Measurements from ENCODE around the gene LEMD2. TPM values are rescaled to one million over a fixed set of nuclear protein-coding genes. Genes with fewer than 3 reads are reported as not detected.
A peak's percentile ranks its signal among the peaks of the same experiment; 100 is the strongest.

Gene LEMD2
- total and polyA plus RNA-seq, 2 experiments from 2014 or later: 21.5 to 67.5 TPM

DNA sequence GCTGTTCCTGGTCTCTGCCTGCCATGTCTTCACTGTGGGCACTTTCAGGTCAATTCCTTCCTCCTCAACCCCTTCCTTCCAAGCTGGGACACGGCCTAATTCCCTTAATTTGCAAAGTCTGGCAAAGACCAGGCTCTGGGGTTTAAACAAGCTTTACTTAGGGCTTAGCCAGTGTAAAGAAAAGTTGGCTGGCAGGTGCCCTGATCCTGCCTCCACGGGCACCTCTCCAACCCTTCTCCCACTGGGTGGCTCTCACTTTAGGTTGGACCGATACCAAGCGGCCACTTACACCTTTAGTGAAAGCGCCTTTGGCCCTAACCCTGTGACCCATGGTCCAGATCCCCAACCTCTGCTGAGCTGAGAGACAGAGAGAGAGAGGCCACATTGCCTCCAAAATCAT lies 28.6 kb upstream of the LEMD2 start:
- Histone ChIP-seq H3F3A (ENCODE audit: insufficient read depth) (no peaks in the 10 kb centered on the region), H3K4me3 (no peak overlapping the region), H4K20me1 (ENCODE audit: insufficient read depth) (no peaks in the 10 kb centered on the region), H3K36me3 (ENCODE audit: low read depth) (no peaks in the 10 kb centered on the region), H3K27me3 (replicated peaks; ENCODE audit: insufficient read depth) (no peaks in the 10 kb centered on the region), H3K79me2 (ENCODE audit: insufficient read depth) (no peaks in the 10 kb centered on the region), H3K4me1 (ENCODE audit: insufficient read depth) (no peaks in the 10 kb centered on the region), H3K9me3 (ENCODE audit: low read depth) (no peaks in the 10 kb centered on the region), H3K9me2 (ENCODE audit: insufficient read depth) (no peaks in the 10 kb centered on the region), H3K4me2 (ENCODE audit: unreplicated experiment) (no peak overlapping the region), H2AFZ (no peak overlapping the region), H3K9ac (no peak overlapping the region), H3K27ac (no peak overlapping the region)
- TF ChIP-seq EZH2phosphoT487 (IDR thresholded peaks at IDR 0.05; ENCODE audit: insufficient read depth, low read depth) (no peak), EZH2 (IDR thresholded peaks at IDR 0.05; ENCODE audit: insufficient read depth, poor library complexity, severe bottlenecking) (no peak)
- WGBS, 2 experiments (ENCODE audit: low coverage in 1 of 2, low lambda C conversion rate in 2 of 2, missing lambda C conversion rate in 2 of 2): 39 to 47% methylated on average over 5 of the region's 5 CpGs
- no peak for DNase-seq
- in situ Hi-C loops (cut with MboI): no loop called here

DNA sequence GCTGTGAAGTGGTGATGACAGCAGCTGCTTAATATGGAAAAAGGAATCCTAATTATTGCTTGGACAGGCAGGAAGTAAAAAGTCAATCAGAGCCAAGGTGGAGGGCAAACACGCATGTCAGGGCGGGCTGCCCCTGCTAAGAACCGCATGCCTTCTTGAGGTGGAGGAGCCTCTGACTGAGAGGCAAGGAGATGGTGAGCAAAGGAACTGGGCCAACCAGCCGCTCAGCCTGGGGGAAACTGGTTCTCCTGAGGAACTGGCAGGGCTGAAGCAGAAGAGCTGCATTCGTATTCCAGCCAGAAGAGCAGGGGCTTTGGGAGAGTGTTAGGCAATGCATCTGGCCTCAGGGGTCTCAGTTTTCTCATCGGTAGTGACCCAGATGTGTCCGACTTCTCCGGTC lies 28.0 kb upstream of the LEMD2 start:
- WGBS, 2 experiments (ENCODE audit: low coverage in 1 of 2, low lambda C conversion rate in 2 of 2, missing lambda C conversion rate in 2 of 2): 20 to 27% methylated on average over 8 of the region's 8 CpGs
- Histone ChIP-seq H3K4me2 (ENCODE audit: unreplicated experiment) (no peak overlapping the region), H3K4me3 (no peak overlapping the region), H3K36me3 (ENCODE audit: low read depth) (no peaks in the 10 kb centered on the region), H3K9ac (no peak overlapping the region), H3K79me2 (ENCODE audit: insufficient read depth) (no peaks in the 10 kb centered on the region), H3K27me3 (replicated peaks; ENCODE audit: insufficient read depth) (0 out of 2 replicates have a peak, but pooled peaks cover 2% of the 10 kb centered on the region), H4K20me1 (ENCODE audit: insufficient read depth) (no peaks in the 10 kb centered on the region), H3K27ac (no peak overlapping the region), H2AFZ (no peak overlapping the region), H3F3A (ENCODE audit: insufficient read depth) (no peaks in the 10 kb centered on the region), H3K9me2 (ENCODE audit: insufficient read depth) (no peaks in the 10 kb centered on the region), H3K4me1 (ENCODE audit: insufficient read depth) (no peaks in the 10 kb centered on the region), H3K9me3 (ENCODE audit: low read depth) (no peaks in the 10 kb centered on the region)
- TF ChIP-seq EZH2 (IDR thresholded peaks at IDR 0.05; ENCODE audit: insufficient read depth, poor library complexity, severe bottlenecking) (no peak), EZH2phosphoT487 (IDR thresholded peaks at IDR 0.05; ENCODE audit: insufficient read depth, low read depth) (no peak)
- DNase-seq: no peak
- in situ Hi-C loops (cut with MboI): no loop called here

DNA sequence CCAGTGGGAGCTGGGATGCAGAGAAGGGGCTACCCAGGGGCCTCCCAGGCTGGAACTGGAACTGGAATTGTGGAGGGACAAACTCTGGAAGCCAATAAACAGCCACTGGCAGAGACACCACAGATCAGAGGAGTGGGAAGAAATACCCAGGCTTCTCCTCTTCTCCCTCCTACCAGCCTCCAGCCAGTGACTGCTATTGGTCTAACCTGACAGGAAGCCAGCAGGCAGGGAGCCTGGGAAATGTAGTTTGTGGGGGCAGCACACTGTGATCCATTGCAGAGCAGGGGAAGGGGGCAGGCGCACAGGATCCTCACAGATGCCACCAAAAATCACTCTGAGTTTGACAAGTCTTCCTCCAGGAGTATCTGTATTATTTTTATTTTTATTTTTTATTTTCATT lies 26.9 kb upstream of the LEMD2 start:
- WGBS, 2 experiments (ENCODE audit: low coverage in 1 of 2, low lambda C conversion rate in 2 of 2, missing lambda C conversion rate in 2 of 2): 29 to 44% methylated on average over 1 of the region's 1 CpG
- Histone ChIP-seq H3K4me3 (no peak overlapping the region), H3K79me2 (ENCODE audit: insufficient read depth) (no peaks in the 10 kb centered on the region), H3K4me1 (ENCODE audit: insufficient read depth) (no peaks in the 10 kb centered on the region), H3K27ac (no peak overlapping the region), H3K4me2 (ENCODE audit: unreplicated experiment) (no peak overlapping the region), H3K9me2 (ENCODE audit: insufficient read depth) (no peaks in the 10 kb centered on the region), H3K9me3 (ENCODE audit: low read depth) (no peaks in the 10 kb centered on the region), H4K20me1 (ENCODE audit: insufficient read depth) (no peaks in the 10 kb centered on the region), H3K27me3 (replicated peaks; ENCODE audit: insufficient read depth) (0 out of 2 replicates have a peak, but pooled peaks cover 8% of the 10 kb centered on the region), H3F3A (ENCODE audit: insufficient read depth) (no peaks in the 10 kb centered on the region), H2AFZ (no peak overlapping the region), H3K9ac (no peak overlapping the region), H3K36me3 (ENCODE audit: low read depth) (no peaks in the 10 kb centered on the region)
- peak; percentile 29 for DNase-seq
- TF ChIP-seq EZH2 (IDR thresholded peaks at IDR 0.05; ENCODE audit: insufficient read depth, poor library complexity, severe bottlenecking): no peak
- no peak for TF ChIP-seq EZH2phosphoT487 (IDR thresholded peaks at IDR 0.05; ENCODE audit: insufficient read depth, low read depth)
- in situ Hi-C loops (cut with MboI): no loop called here

DNA sequence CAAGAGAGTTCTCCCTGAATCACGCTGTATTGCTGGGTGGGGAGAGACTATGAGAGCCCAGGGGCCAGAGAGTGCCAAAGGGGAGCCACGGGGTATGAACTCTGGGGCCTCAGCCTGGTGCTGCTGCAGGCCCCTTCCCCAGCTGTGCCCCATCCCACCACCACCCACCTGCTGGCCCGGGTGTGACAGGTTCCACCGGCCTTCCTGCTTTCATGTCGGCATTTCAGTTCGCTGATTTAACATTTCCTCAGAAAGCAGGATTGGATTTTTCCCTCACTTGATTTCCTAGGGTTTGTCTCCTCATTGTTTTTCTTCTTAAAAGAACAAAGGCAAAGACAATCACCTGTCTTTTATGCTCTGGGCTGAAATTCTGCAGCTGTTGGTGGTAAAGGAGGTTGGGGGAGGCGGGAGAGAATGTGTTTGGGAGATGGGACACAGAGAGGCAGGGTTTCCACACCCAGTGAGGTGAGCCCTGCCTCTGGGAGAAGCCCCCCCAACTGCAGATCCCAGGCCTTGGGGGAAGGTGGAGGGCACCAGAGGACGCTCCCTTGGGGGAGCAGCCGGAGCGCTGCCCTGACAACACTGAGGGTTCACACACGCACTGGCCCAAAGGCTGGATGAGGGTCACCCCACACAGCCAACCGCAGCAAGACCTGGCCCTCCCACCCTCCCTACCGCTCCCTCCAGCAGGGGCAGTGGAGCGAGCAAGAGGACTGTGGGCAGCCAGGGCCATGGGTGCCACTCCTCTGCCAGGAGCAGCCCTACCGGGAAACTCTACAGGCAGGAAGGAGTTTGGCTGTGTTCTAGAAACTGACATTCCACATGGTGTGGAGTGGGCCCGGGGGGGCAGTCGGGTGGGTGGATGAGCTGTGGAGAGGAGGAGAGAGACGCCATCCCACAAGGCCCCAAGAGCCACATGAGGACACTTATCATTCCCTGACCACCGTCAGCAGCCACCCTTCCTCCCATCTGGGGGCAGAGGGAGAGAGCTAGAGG lies 25.4 kb upstream of the LEMD2 start:
- H3K4me1 ChIP-seq (ENCODE audit: insufficient read depth): no peaks in the 10 kb centered on the region
- no peak overlapping the region for H3K4me2 ChIP-seq (ENCODE audit: unreplicated experiment)
- H3K9me2 ChIP-seq (ENCODE audit: insufficient read depth): no peaks in the 10 kb centered on the region
- in situ Hi-C loops (cut with MboI): no loop called here
- no peaks in the 10 kb centered on the region for H4K20me1 ChIP-seq (ENCODE audit: insufficient read depth)
- H3K4me3 ChIP-seq: no peak overlapping the region
- H2AFZ ChIP-seq: no peak overlapping the region
- H3K9me3 ChIP-seq (ENCODE audit: low read depth): no peaks in the 10 kb centered on the region
- H3K27me3 ChIP-seq (replicated peaks; ENCODE audit: insufficient read depth): peaks cover 13% of the 10 kb centered on the region
- H3K9ac ChIP-seq: no peak overlapping the region
- H3F3A ChIP-seq (ENCODE audit: insufficient read depth): no peaks in the 10 kb centered on the region
- H3K79me2 ChIP-seq (ENCODE audit: insufficient read depth): no peaks in the 10 kb centered on the region
- no peaks in the 10 kb centered on the region for H3K36me3 ChIP-seq (ENCODE audit: low read depth)
- no peak overlapping the region for H3K27ac ChIP-seq
- WGBS, 2 experiments (ENCODE audit: low coverage in 1 of 2, low lambda C conversion rate in 2 of 2, missing lambda C conversion rate in 2 of 2): 40 to 47% methylated on average over 15 to 18 of the region's 19 CpGs
- TF ChIP-seq EZH2 (IDR thresholded peaks at IDR 0.05; ENCODE audit: insufficient read depth, poor library complexity, severe bottlenecking) (no peak), EZH2phosphoT487 (IDR thresholded peaks at IDR 0.05; ENCODE audit: insufficient read depth, low read depth) (no peak)
- no peak for DNase-seq
